OCI-LY7 (cell line): ENCODE data around the gene CCT5. TPM values are rescaled to one million over a fixed set of nuclear protein-coding genes. Genes with fewer than 3 reads are reported as not detected.

ENCODE experiments used
- BruUV-seq: library from RNA; stranded (reverse); fragments of 400-500 nt; replicated peaks from 2 replicates; lab custom pipeline; 2021; lab: Mats Ljungman, UMichigan
- CTCF ChIA-PET: fragments of 300-600 bp; sonication (Branson Sonifier 250); formaldehyde crosslinking; loops from one replicate; lab custom pipeline; 2022; ENCODE audit warnings: antibody characterized with exemption; ENCODE audit not compliant: unreplicated experiment; lab: Charles Lee
- POLR2A ChIA-PET: fragments of 300-600 bp; sonication (Branson Sonifier 250); formaldehyde crosslinking; loops from one replicate; lab custom pipeline; 2022; ENCODE audit warnings: antibody characterized with exemption; lab: Charles Lee
- DNase-seq: peaks from one replicate; pipeline ENCODE4 v3.0.0-alpha.2; 2015; ENCODE audit warnings: low spot score
- H2AFZ ChIP-seq: fragments of 200-600 bp; sonication (generic), shearing (Covaris generic); 2 replicates; pipeline ENCODE4 v1.6.1; 2014; ENCODE audit warnings: mild to moderate bottlenecking, antibody characterized with exemption, low read length, moderate library complexity
- H3K27ac ChIP-seq: fragments of 200-600 bp; sonication (generic); 2 replicates; pipeline ENCODE4 v1.5.1; 2014; ENCODE audit warnings: mixed run types, low read depth, mild to moderate bottlenecking, moderate library complexity, low read length, inconsistent platforms; ENCODE audit not compliant: poor library complexity, severe bottlenecking
- H3K36me3 ChIP-seq: fragments of 200-600 bp; sonication (generic); 2 replicates; pipeline ENCODE4 v1.6.1; 2014; ENCODE audit warnings: mild to moderate bottlenecking, antibody characterized with exemption, low read length, moderate library complexity, mixed read lengths; ENCODE audit not compliant: insufficient read depth
- H3K4me1 ChIP-seq: fragments of 200-600 bp; sonication (generic); 2 replicates; pipeline ENCODE4 v1.5.1; 2014; ENCODE audit warnings: mild to moderate bottlenecking, low read length; ENCODE audit not compliant: insufficient read depth, poor library complexity, severe bottlenecking
- H3K4me2 ChIP-seq: fragments of 200-600 bp; sonication (generic); 2 replicates; pipeline ENCODE4 v1.6.1; 2014; ENCODE audit warnings: mild to moderate bottlenecking, low read length
- H3K4me3 ChIP-seq: fragments of 200-600 bp; sonication (generic); 2 replicates; pipeline ENCODE4 v1.5.1; 2014; ENCODE audit warnings: mild to moderate bottlenecking, low read depth, low read length; ENCODE audit not compliant: poor library complexity, severe bottlenecking
- H3K79me2 ChIP-seq: fragments of 200-600 bp; sonication (generic); 2 replicates; pipeline ENCODE4 v1.6.1; 2016; ENCODE audit warnings: low read depth, mild to moderate bottlenecking, low read length, moderate library complexity, mixed read lengths; ENCODE audit not compliant: insufficient read depth
- H3K9me2 ChIP-seq: fragments of 200-600 bp; sonication (generic); 2 replicates; pipeline ENCODE4 v1.6.1; 2016; ENCODE audit warnings: mild to moderate bottlenecking, low read length, mixed read lengths; ENCODE audit not compliant: insufficient read depth
- H3K9me3 ChIP-seq: fragments of 200-600 bp; sonication (generic); 2 replicates; pipeline ENCODE4 v1.6.1; 2014; ENCODE audit warnings: mild to moderate bottlenecking, mixed run types, low read length, mixed read lengths
- H4K20me1 ChIP-seq: fragments of 200-600 bp; sonication (generic); 2 replicates; pipeline ENCODE4 v1.6.1; 2014; ENCODE audit warnings: mild to moderate bottlenecking, antibody characterized with exemption, low read length, moderate library complexity, mixed read lengths; ENCODE audit not compliant: insufficient read depth
- CTCF ChIP-seq: fragments of 200-600 bp; sonication (generic); conservative IDR thresholded peaks from 2 replicates; pipeline ENCODE4 v1.5.1; 2014; ENCODE audit warnings: mild to moderate bottlenecking, antibody characterized with exemption, low read length, moderate library complexity, mixed read lengths
- EZH2phosphoT487 ChIP-seq: fragments of 200-600 bp; sonication (generic); IDR thresholded peaks from 2 replicates; pipeline ENCODE4 v1.6.1; 2018; ENCODE audit warnings: low read depth, borderline replicate concordance, mild to moderate bottlenecking, mixed run types, antibody characterized with exemption, low read length, moderate library complexity, mixed read lengths
- intact Hi-C: fragments of 100-400 bp; cut with micrococcal nuclease; formaldehyde crosslinking; loops from one replicate; pipeline ENCODE4 v1.10.0; 2022; ENCODE audit not compliant: unreplicated experiment
- total RNA-seq, 2 experiments: library from RNA; depleted of rRNA in 1 of 2; stranded (reverse); fragments of >200 nt in 1 of 2; shearing (Covaris generic) in 1 of 2; gene quantifications; 2 replicates each; pipeline ENCODE4 v1.2.3, GENCODE V29; 2014 to 2022

Gene CCT5
- total RNA-seq, 2 experiments from 2014 or later, result 389 to 498 TPM

GRCh38 chr5:10278658-10279279, 28.7 kb downstream of the CCT5 start:
- Histone ChIP-seq H3K9me3 (no peaks in the 10 kb centered on the region), H3K36me3 (no peaks in the 10 kb centered on the region), H3K4me2 (no peak overlapping the region), H3K4me3 (no peak overlapping the region), H2AFZ (no peak overlapping the region), H3K27ac (no peak overlapping the region), H3K9me2 (no peaks in the 10 kb centered on the region), H3K79me2 (no peaks in the 10 kb centered on the region), H3K4me1 (no peaks in the 10 kb centered on the region), H4K20me1 (no peaks in the 10 kb centered on the region)
- no peak for TF ChIP-seq EZH2phosphoT487
- TF ChIP-seq CTCF, result no peak
- no peak for DNase-seq
- ChIA-PET POLR2A (interaction anchor here (1.8 kb wide), 1 partner anchor 89 kb away, joined by 8 read pairs; no protein-coding TSS in a partner anchor), CTCF (no interaction called here)
- intact Hi-C loops, result no loop called here
- BruUV-seq, result no TSS peak

- no peaks in the 10 kb centered on the region for H3K79me2 ChIP-seq
- no peak overlapping the region for H2AFZ ChIP-seq
- no TSS peak for BruUV-seq
- intact Hi-C loops, result no loop called here
- TF ChIP-seq CTCF (no peak), EZH2phosphoT487 (no peak)
- H3K27ac ChIP-seq, result no peak overlapping the region
- H3K9me2 ChIP-seq, result no peaks in the 10 kb centered on the region
- H3K36me3 ChIP-seq, result no peaks in the 10 kb centered on the region
- ChIA-PET CTCF (no interaction called here), POLR2A (interaction anchor here (1.8 kb wide), 1 partner anchor 88 kb away, joined by 8 read pairs; no protein-coding TSS in a partner anchor)
- no peak for DNase-seq
- H3K4me1 ChIP-seq, result peaks cover 3% of the 10 kb centered on the region
- no peaks in the 10 kb centered on the region for H4K20me1 ChIP-seq
- H3K9me3 ChIP-seq, result no peaks in the 10 kb centered on the region
- H3K4me3 ChIP-seq, result no peak overlapping the region
- H3K4me2 ChIP-seq, result no peak overlapping the region
Measured at GRCh38 chr5:10279328-10279727, 29.2 kb downstream of the CCT5 start.
